H1 (cell line): Measurements from ENCODE around the gene ARMC12. TPM values are rescaled to one million over a fixed set of nuclear protein-coding genes. Genes with fewer than 3 reads are reported as not detected.

Source experiments
- CHD2 ChIP-seq: IDR thresholded peaks from 2 replicates; pipeline ENCODE4 v1.6.1; 2012; ENCODE audit warnings: low read length, improper control_type of control experiment
- EGR1 ChIP-seq: IDR thresholded peaks from 2 replicates; pipeline ENCODE4 v1.6.1; 2011; ENCODE audit warnings: low read depth, low read length, borderline replicate concordance
- RXRA ChIP-seq: IDR thresholded peaks from 2 replicates; pipeline ENCODE4 v1.6.1; 2011; ENCODE audit warnings: low read depth, mild to moderate bottlenecking, low read length, moderate library complexity; ENCODE audit not compliant: insufficient read depth
- SIX5 ChIP-seq: IDR thresholded peaks from 2 replicates; pipeline ENCODE4 v1.6.1; 2011; ENCODE audit warnings: mild to moderate bottlenecking, low read depth, low read length
- ZNF274 ChIP-seq: IDR thresholded peaks from 2 replicates; pipeline ENCODE4 v1.7.0; 2012; ENCODE audit warnings: low read length, borderline replicate concordance; ENCODE audit errors: extremely low read depth
- polyA plus RNA-seq, 7 experiments: library from polyadenylated mRNA; depleted of rRNA in 3 of 7; stranded (reverse) in 5 of 7; unstranded in 2 of 7; fragments of >200 nt in 5 of 7; fragments of 200-250 nt in 2 of 7; gene quantifications; 1 replicate in 5 of 7; 2 replicates in 1 of 7; 4 replicates in 1 of 7; pipeline versions ENCODE4 v1.2.1 to v1.2.3, GENCODE V29; 2011 to 2013; ENCODE audit warnings: missing spikeins in 2 of 7, mixed read lengths in 2 of 7
- total RNA-seq: library from RNA; stranded (reverse); fragmentation: NEBNext Ultra II Directional; extraction: Animal tissue kit (Norgen Biotek cat#: 25700); gene quantifications from 2 replicates; pipeline ENCODE4 v1.2.1, GENCODE V29; 2021
- TF ChIP-seq, protein P1 (sequence below): IDR thresholded peaks from 2 replicates; pipeline ENCODE4 v1.6.1; 2012; ENCODE audit warnings: inconsistent platforms

ARMC12 gene
- total and polyA plus RNA-seq, 2 of the 8 experiments (the other 6 are each of a cell fraction or from before 2014, with no cell fraction given), result 0.86 to 3.7 TPM

DNA sequence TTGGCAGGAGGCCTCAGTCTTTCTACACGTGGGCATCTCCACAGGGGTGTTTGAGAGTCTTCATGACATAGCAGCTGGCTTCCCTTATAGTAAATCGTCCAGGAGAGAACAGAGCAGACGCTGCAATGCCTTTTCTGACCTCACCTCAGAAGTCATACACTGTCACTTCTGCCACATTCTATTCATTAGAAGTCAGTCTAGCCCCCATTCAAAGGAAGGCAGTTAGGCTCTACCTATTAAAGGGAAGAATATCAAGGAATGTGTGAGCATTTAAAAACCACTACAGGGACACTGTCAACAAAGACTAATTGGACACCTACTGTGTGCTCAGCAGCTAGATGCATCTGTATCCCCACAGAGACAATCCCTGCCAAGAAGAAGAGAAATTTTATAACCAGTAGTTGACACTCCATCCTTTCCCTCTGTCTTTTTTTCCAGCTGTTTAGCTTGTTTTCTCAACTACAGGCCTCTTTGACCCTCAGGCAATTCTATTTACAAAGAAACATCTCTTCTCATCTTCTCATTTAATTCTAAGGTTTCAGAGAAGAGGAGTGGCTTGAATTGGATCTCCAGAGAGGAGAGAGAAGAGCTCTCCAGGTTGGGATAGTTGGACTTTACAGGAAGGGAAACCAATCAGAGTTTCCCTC, 18.6 kb downstream of the ARMC12 start (continued):
- no peak for TF ChIP-seq CHD2
- TF ChIP-seq SIX5, result no peak
- TF ChIP-seq, protein P1, sequence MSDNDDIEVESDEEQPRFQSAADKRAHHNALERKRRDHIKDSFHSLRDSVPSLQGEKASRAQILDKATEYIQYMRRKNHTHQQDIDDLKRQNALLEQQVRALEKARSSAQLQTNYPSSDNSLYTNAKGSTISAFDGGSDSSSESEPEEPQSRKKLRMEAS, result no peak
- TF ChIP-seq EGR1, result no peak
- TF ChIP-seq ZNF274, result no peak
- no peak for TF ChIP-seq RXRA
